OCI-LY1 (cell line): Measurements from ENCODE around the gene ZBTB32.

ENCODE experiments used
- H2AFZ ChIP-seq: fragments of 200-600 bp; sonication (generic), shearing (Covaris generic); 2 replicates; pipeline ENCODE4 v1.6.0; 2014; ENCODE audit warnings: antibody characterized with exemption, mild to moderate bottlenecking, low read length
- H3F3A ChIP-seq: fragments of 200-600 bp; sonication (generic), shearing (Covaris generic); 2 replicates; pipeline ENCODE4 v1.6.0; 2014; ENCODE audit warnings: mild to moderate bottlenecking, antibody characterized with exemption, low read length, moderate library complexity; ENCODE audit not compliant: insufficient read depth
- H3K27ac ChIP-seq: fragments of 200-600 bp; sonication (generic); 2 replicates; pipeline ENCODE4 v1.5.1; 2014; ENCODE audit warnings: low read length, mixed run types, mild to moderate bottlenecking, low read depth; ENCODE audit not compliant: poor library complexity, severe bottlenecking
- H3K27me3 ChIP-seq: fragments of 200-600 bp; sonication (generic); 2 replicates; pipeline ENCODE4 v1.6.0; 2014; ENCODE audit warnings: antibody characterized with exemption, mild to moderate bottlenecking, low read length, moderate library complexity; ENCODE audit not compliant: insufficient read depth
- H3K36me3 ChIP-seq: fragments of 200-600 bp; sonication (generic); 2 replicates; pipeline ENCODE4 v1.6.1; 2014; ENCODE audit warnings: mild to moderate bottlenecking, antibody characterized with exemption, low read length, moderate library complexity, mixed read lengths; ENCODE audit not compliant: insufficient read depth
- H3K4me1 ChIP-seq: fragments of 200-600 bp; sonication (generic); 2 replicates; pipeline ENCODE4 v1.5.1; 2014; ENCODE audit warnings: mild to moderate bottlenecking, low read length, moderate library complexity; ENCODE audit not compliant: insufficient read depth, severe bottlenecking
- H3K4me2 ChIP-seq: fragments of 200-600 bp; sonication (generic), shearing (Covaris generic); 2 replicates; pipeline ENCODE4 v1.6.1; 2014; ENCODE audit warnings: low read length
- H3K4me3 ChIP-seq: fragments of 200-600 bp; sonication (generic); 2 replicates; pipeline ENCODE4 v1.5.1; 2014; ENCODE audit warnings: low read length, low read depth, mild to moderate bottlenecking, mixed read lengths; ENCODE audit not compliant: poor library complexity, severe bottlenecking
- H3K79me2 ChIP-seq: fragments of 200-600 bp; shearing (Covaris generic); 2 replicates; pipeline ENCODE4 v1.6.1; 2016; ENCODE audit warnings: mixed run types, low read length, mixed read lengths; ENCODE audit not compliant: insufficient read depth
- H3K9ac ChIP-seq: fragments of 200-600 bp; sonication (generic), shearing (Covaris generic); 2 replicates; pipeline ENCODE4 v1.6.1; 2014; ENCODE audit warnings: mild to moderate bottlenecking, low read length, mixed read lengths
- H3K9me2 ChIP-seq: fragments of 200-600 bp; sonication (generic), shearing (Covaris generic); 2 replicates; pipeline ENCODE4 v1.6.1; 2014; ENCODE audit warnings: low read depth, mild to moderate bottlenecking, low read length, mixed read lengths
- H3K9me3 ChIP-seq: fragments of 200-600 bp; shearing (Covaris generic); 2 replicates; pipeline ENCODE4 v1.6.1; 2014; ENCODE audit warnings: low read length, mixed read lengths
- H4K20me1 ChIP-seq: fragments of 200-600 bp; sonication (generic), shearing (Covaris generic); 2 replicates; pipeline ENCODE4 v1.6.0; 2016; ENCODE audit warnings: mild to moderate bottlenecking, low read length; ENCODE audit not compliant: insufficient read depth
- CTCF ChIP-seq: fragments of 200-600 bp; sonication (generic), shearing (Covaris generic); IDR thresholded peaks from 2 replicates; pipeline ENCODE4 v1.5.1; 2017; ENCODE audit warnings: mild to moderate bottlenecking, antibody characterized with exemption, low read length, moderate library complexity, mixed read lengths
- EZH2 ChIP-seq: fragments of 200-600 bp; sonication (generic), shearing (Covaris generic); IDR thresholded peaks from 2 replicates; pipeline ENCODE4 v1.8.0; 2017; ENCODE audit warnings: borderline replicate concordance, mixed run types, mild to moderate bottlenecking, antibody characterized with exemption, low read length, moderate library complexity, mixed read lengths

The ZBTB32 gene

GRCh38 chr19:35666251-35666913, 38.0 kb upstream of the ZBTB32 start, which contains the start of gene UPK1A:
UPK1A (plus strand) TSS chr19:35666517; CDS start chr19:35666813, 296 bp downstream.
- Histone ChIP-seq H4K20me1 (no peaks in the 10 kb centered on the region), H3F3A (no peaks in the 10 kb centered on the region), H3K27me3 (peaks cover 3% of the 10 kb centered on the region; the same call in 1 of the 2 replicates), H2AFZ (no peak within 1 kb of the TSS), H3K9ac (no peak within 1 kb of the TSS), H3K36me3 (peaks cover 8% of the 10 kb centered on the region; the same call in 1 of the 2 replicates), H3K27ac (no peak within 1 kb of the TSS), H3K4me2 (no peak within 1 kb of the TSS), H3K79me2 (no peaks in the 10 kb centered on the region), H3K9me3 (no peaks in the 10 kb centered on the region), H3K9me2 (no peaks in the 10 kb centered on the region), H3K4me3 (no peak within 1 kb of the TSS), H3K4me1 (no peaks in the 10 kb centered on the region)
- no peak for TF ChIP-seq EZH2
- TF ChIP-seq CTCF, result no peak

- Histone ChIP-seq H3K79me2 (no peaks in the 10 kb centered on the region), H3K9me3 (no peaks in the 10 kb centered on the region), H3K9me2 (no peaks in the 10 kb centered on the region), H3K4me1 (no peaks in the 10 kb centered on the region), H3K4me2 (no peak overlapping the region), H3K27me3 (peaks cover 6% of the 10 kb centered on the region; the same call in 1 of the 2 replicates), H3K36me3 (no peaks in the 10 kb centered on the region), H3F3A (no peaks in the 10 kb centered on the region), H4K20me1 (no peaks in the 10 kb centered on the region), H3K27ac (no peak overlapping the region), H3K9ac (no peak overlapping the region), H3K4me3 (no peak overlapping the region), H2AFZ (no peak overlapping the region)
- TF ChIP-seq CTCF, result no peak
- no peak for TF ChIP-seq EZH2
Measured at GRCh38 chr19:35669566-35669965, 34.8 kb upstream of the ZBTB32 start.

GRCh38 chr19:35669974-35670373, 34.4 kb upstream of the ZBTB32 start:
- Histone ChIP-seq H4K20me1 (no peaks in the 10 kb centered on the region), H3K9me2 (no peaks in the 10 kb centered on the region), H3K4me2 (no peak overlapping the region), H3K9ac (no peak overlapping the region), H3F3A (no peaks in the 10 kb centered on the region), H3K27ac (no peak overlapping the region), H3K4me1 (no peaks in the 10 kb centered on the region), H3K27me3 (peaks cover 6% of the 10 kb centered on the region; the same call in 1 of the 2 replicates), H3K36me3 (no peaks in the 10 kb centered on the region), H3K9me3 (no peaks in the 10 kb centered on the region), H3K79me2 (no peaks in the 10 kb centered on the region), H3K4me3 (no peak overlapping the region), H2AFZ (no peak overlapping the region)
- TF ChIP-seq CTCF (no peak), EZH2 (no peak)
